Naive B cell (primary cell): ENCODE data around the gene C8G. TPM values are rescaled to one million over a fixed set of nuclear protein-coding genes. Genes with fewer than 3 reads are reported as not detected.

Experiments
- ATAC-seq, 2 donors: fragments of 150-1000 bp; cut with Tn5 transposase; 2 replicates each; pipeline ENCODE4 v1.10.0; 2021; ENCODE audit warnings: low read depth in 2 of 2, mild to moderate bottlenecking in 2 of 2, moderate library complexity in 2 of 2
- DNase-seq: peaks from one replicate; pipeline ENCODE4 v3.0.0; 2022
- H3K27ac Mint-ChIP-seq, 6 donors: one replicate each; pipeline ENCODE4 v1.8.0; 2020 to 2022; ENCODE audit warnings: mild to moderate bottlenecking in 6 of 6, mixed read lengths in 6 of 6, moderate library complexity in 5 of 6, inconsistent platforms in 2 of 6
- H3K27me3 Mint-ChIP-seq, 3 donors: one replicate each; pipeline ENCODE4 v1.8.0; 2021 to 2022; ENCODE audit warnings: mixed read lengths in 3 of 3, mild to moderate bottlenecking in 1 of 3
- H3K36me3 Mint-ChIP-seq, 2 donors: one replicate each; pipeline ENCODE4 v1.8.0; 2020 to 2022; ENCODE audit warnings: mixed read lengths in 2 of 2, inconsistent platforms in 1 of 2, mild to moderate bottlenecking in 1 of 2
- H3K4me1 Mint-ChIP-seq, 3 donors: one replicate each; pipeline ENCODE4 v1.8.0; 2020 to 2022; ENCODE audit warnings: mixed read lengths in 3 of 3, inconsistent platforms in 1 of 3, mild to moderate bottlenecking in 1 of 3, moderate library complexity in 1 of 3
- H3K4me3 Mint-ChIP-seq, 8 donors: one replicate each; pipeline ENCODE4 v1.8.0; 2020 to 2022; ENCODE audit warnings: mild to moderate bottlenecking in 8 of 8, mixed read lengths in 8 of 8, moderate library complexity in 8 of 8, inconsistent platforms in 2 of 8
- H3K9me3 Mint-ChIP-seq, 7 donors: one replicate each; pipeline ENCODE4 v1.8.0; 2020 to 2022; ENCODE audit warnings: mixed read lengths in 7 of 7, mild to moderate bottlenecking in 5 of 7, inconsistent platforms in 2 of 7, moderate library complexity in 1 of 7
- polyA plus RNA-seq, 6 donors: library from polyadenylated mRNA; unstranded; fragments of 300-500 nt; fragmentation: Illumina TruSeq; gene quantifications; one replicate each; pipeline ENCODE4 v1.2.3, GENCODE V29; 2021; ENCODE audit warnings: low read depth in 6 of 6

C8G gene
- polyA plus RNA-seq, 6 donors from 2014 or later = not detected

DNA sequence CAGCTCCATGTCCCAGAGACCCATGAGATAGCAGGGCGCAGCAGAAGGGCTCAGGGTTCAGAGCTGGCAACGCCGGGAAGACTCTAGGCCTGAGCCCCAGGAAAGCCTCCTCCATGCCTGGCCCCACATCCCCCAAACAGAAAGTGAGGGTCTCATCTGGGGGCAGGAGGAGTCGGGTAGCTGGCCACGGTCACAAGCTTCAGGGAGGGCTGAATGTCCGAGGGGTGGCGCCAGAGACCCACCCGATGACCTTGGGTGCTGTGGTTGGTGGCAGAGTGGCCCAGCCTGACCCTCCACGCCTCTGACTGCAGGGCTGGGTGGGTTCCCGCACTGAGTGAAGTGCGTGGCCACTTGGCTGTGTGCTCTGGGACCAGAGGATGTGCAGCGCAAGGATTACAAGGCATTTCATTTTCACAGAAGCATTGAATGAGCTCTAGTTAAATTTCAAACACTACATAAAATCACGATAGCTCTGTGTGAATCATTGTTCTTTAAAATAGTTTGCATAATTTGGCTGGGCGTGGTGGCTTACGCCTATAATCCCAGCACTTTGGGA lies 3.0 kb downstream of the C8G start:
- peaks cover 8 to 20% (median 10%) of the 10 kb centered on the region in 3 donors for H3K4me1 Mint-ChIP-seq
- H3K27ac Mint-ChIP-seq = peak overlapping the region in 2 of 6 donors; percentile 57 to 90
- ATAC-seq (no peak), DNase-seq (no peak)
- H3K9me3 Mint-ChIP-seq = no peaks in the 10 kb centered on the region
- peak overlapping the region; percentile 47 to 88 (median 80) for H3K4me3 Mint-ChIP-seq
- no peaks in the 10 kb centered on the region for H3K27me3 Mint-ChIP-seq
- no peaks in the 10 kb centered on the region for H3K36me3 Mint-ChIP-seq

DNA sequence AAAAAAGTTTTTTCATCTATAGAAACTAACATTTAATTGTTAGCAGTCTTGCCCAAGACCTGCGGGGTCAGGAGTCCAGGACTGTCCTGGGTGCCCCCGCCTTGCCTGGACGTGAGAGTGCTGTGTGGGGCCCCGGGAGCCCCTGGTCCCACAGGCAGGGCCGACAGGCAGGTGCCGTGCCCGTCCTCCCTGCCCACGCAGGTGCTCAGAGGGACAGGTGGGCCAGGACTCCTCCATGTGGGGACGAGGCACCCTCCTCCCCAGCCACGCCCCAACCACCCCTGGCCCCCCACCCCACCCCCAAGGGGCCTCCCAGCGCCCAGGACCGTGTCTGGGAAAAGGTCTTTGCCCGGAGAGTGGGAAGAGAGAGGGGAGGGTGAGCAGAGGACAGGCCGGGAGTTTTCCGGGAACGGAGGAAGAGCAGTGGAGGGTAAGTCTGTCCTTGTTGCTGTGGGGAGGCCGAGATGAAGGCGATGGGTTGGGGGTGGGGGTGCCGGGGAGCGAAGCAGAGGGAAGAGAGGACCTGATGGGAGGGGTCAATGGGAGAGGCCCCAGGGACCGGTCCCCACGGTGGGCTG lies 4.3 kb downstream of the C8G start:
- H3K4me1 Mint-ChIP-seq = peaks cover 6 to 20% (median 8%) of the 10 kb centered on the region in 3 donors
- ATAC-seq (no peak), DNase-seq (no peak)
- H3K27me3 Mint-ChIP-seq = no peaks in the 10 kb centered on the region
- peak overlapping the region in 4 of 6 donors; percentile 59 to 89 (median 83) for H3K27ac Mint-ChIP-seq
- peak overlapping the region; percentile 75 to 93 (median 84) for H3K4me3 Mint-ChIP-seq
- H3K36me3 Mint-ChIP-seq = no peaks in the 10 kb centered on the region
- H3K9me3 Mint-ChIP-seq = no peaks in the 10 kb centered on the region

GRCh38 chr9:136949817-136950655 lies 5.0 kb downstream of the C8G start:
- peak overlapping the region in 5 of 6 donors; percentile 47 to 89 (median 82) for H3K27ac Mint-ChIP-seq
- peak; percentile 97 to 98 for ATAC-seq
- peak; percentile 95 for DNase-seq

GRCh38 chr9:136950656-136951276 lies 5.7 kb downstream of the C8G start:
- Mint-ChIP-seq H3K27ac (no peak overlapping the region), H3K9me3 (no peaks in the 10 kb centered on the region), H3K4me1 (peaks cover 2 to 14% (median 4%) of the 10 kb centered on the region in 3 donors), H3K27me3 (peaks cover 0 to 11% (median 0%) of the 10 kb centered on the region in 3 donors), H3K4me3 (peak overlapping the region; percentile 80 to 92 (median 87)), H3K36me3 (no peaks in the 10 kb centered on the region)
- ATAC-seq = no peak
- DNase-seq = no peak

More at GRCh38 chr9:136949817-136950655, 5.0 kb downstream of the C8G start:
- Mint-ChIP-seq H3K4me1 (peaks cover 2 to 14% (median 4%) of the 10 kb centered on the region in 3 donors), H3K4me3 (peak overlapping the region; percentile 80 to 93 (median 87)), H3K36me3 (no peaks in the 10 kb centered on the region), H3K9me3 (no peaks in the 10 kb centered on the region), H3K27me3 (peaks cover 0 to 6% (median 0%) of the 10 kb centered on the region in 3 donors)

GRCh38 chr9:136951541-136952320 lies 6.7 kb downstream of the C8G start, which contains the start of gene LCN12:
LCN12 (plus strand) TSS chr9:136952273; CDS start chr9:136952328, 55 bp downstream.
- Mint-ChIP-seq H3K27me3 (peaks cover 3 to 11% (median 6%) of the 10 kb centered on the region in 3 donors), H3K9me3 (peaks cover 0 to 4% (median 0%) of the 10 kb centered on the region in 7 donors), H3K4me1 (peaks cover 2 to 14% (median 10%) of the 10 kb centered on the region in 3 donors), H3K4me3 (peak within 1 kb of the TSS in 5 of 8 donors; percentile 9 to 88 (median 29)), H3K27ac (no peak within 1 kb of the TSS), H3K36me3 (peaks cover 0 to 6% of the 10 kb centered on the region in 2 donors)
- DNase-seq = no peak
- no peak for ATAC-seq

DNA sequence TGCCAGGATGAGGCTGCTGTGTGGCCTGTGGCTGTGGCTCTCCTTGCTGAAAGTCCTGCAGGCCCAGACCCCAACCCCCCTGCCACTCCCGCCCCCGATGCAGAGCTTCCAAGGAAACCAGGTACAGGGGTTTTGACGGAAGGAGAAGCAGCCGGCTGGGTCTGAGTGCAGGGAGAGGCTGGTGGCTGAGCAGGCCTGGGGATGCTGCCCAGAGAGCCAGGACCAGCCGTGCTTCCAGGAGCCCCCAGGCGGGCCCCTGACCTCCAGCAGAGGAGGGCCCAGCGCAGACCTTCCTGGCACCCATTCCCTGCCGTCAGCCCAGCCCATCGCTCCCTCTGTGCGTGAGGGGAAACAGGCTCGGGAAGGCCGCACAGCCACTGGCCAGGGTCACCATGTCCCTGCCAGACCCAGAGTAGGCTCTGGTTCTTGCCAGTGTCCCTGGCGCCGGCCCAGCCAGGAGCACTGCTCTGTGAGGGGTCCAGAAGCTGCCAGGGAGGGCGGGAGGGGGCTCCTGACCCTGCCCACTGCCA lies 7.3 kb downstream of the C8G start:
- no peak overlapping the region for H3K27ac Mint-ChIP-seq
- H3K4me3 Mint-ChIP-seq = no peak overlapping the region
- ATAC-seq (no peak), DNase-seq (no peak)
- peaks cover 0 to 7% (median 0%) of the 10 kb centered on the region in 7 donors for H3K9me3 Mint-ChIP-seq
- H3K36me3 Mint-ChIP-seq = peaks cover 0 to 9% of the 10 kb centered on the region in 2 donors
- H3K4me1 Mint-ChIP-seq = peaks cover 2 to 14% (median 12%) of the 10 kb centered on the region in 3 donors
- peaks cover 4 to 11% (median 10%) of the 10 kb centered on the region in 3 donors for H3K27me3 Mint-ChIP-seq

- peak overlapping the region in 1 of 8 donors; percentile 27 for H3K4me3 Mint-ChIP-seq
- ATAC-seq (no peak), DNase-seq (no peak)
- peaks cover 2 to 14% (median 12%) of the 10 kb centered on the region in 3 donors for H3K4me1 Mint-ChIP-seq
- H3K27ac Mint-ChIP-seq = no peak overlapping the region
- H3K27me3 Mint-ChIP-seq = peaks cover 4 to 11% (median 10%) of the 10 kb centered on the region in 3 donors
- H3K9me3 Mint-ChIP-seq = peaks cover 0 to 7% (median 0%) of the 10 kb centered on the region in 7 donors
- H3K36me3 Mint-ChIP-seq = peaks cover 0 to 9% of the 10 kb centered on the region in 2 donors
These were observed 8.1 kb downstream of the C8G start for GRCh38 chr9:136952876-136953770.

DNA sequence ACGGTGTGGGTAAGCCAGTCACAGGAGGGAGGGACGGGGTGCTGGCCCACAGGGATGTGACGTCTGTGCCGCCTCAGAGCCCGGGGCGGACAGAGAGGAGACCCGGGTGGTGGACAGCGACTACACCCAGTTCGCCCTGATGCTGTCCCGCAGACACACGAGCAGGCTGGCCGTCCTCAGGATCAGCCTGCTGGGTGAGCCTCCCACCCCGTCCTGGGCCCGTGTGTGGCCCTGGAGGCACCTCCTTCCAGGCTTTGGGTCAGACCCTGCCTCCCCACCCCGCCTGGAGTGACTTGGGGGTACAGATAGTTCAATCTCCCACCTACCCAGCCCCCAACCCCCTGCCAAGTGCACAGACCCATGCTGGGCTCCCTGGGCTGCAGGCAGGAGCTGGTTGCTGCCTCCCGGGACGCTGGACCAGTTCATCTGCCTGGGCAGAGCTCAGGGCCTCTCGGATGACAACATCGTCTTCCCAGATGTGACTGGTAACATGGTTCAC lies 8.8 kb downstream of the C8G start:
- no peak for ATAC-seq
- DNase-seq = no peak
- Mint-ChIP-seq H3K4me1 (peaks cover 2 to 14% (median 12%) of the 10 kb centered on the region in 3 donors), H3K27ac (no peak overlapping the region), H3K36me3 (peaks cover 0 to 9% of the 10 kb centered on the region in 2 donors), H3K9me3 (peaks cover 0 to 7% (median 0%) of the 10 kb centered on the region in 7 donors), H3K4me3 (no peak overlapping the region), H3K27me3 (peaks cover 4 to 11% (median 10%) of the 10 kb centered on the region in 3 donors)

DNA sequence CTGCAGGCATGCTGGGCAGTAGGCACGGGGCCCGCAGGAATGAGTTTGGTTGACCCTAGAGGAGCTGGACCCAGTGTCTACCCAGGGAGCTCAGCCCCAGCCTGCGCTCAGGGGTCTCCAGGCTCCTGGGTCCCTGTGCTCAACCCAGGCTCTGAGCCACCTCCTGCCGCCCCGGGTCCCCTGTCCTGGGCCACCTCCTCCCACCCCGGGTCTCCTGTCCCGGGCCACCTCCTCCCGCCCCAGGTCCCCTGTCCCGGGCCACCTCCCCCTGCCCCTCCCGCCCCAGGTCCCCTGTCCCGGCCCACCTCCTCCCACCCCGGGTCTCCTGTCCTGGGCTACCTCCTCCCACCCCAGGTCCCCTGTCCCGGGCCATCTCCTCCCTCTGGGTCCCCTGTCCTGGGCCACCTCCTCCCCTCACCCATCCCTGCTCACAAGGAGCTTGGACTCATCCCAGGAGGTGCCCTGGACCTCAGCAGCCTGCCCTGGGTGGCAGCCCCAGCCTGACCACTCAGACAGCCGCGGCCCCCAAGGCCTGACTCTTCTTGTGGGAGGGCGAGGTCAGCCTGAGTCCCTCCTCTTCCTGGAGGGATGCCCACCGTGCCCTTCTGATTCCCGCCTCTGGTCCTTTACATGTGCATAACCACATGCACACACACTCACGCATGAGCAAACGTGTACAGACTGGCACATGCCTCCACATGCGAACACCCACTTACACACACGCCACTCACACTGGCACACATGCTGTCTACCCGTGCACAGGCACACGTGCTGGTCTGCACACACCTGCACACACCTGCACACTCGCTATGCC lies 9.4 kb downstream of the C8G start:
- ATAC-seq = no peak
- H3K27me3 Mint-ChIP-seq = peaks cover 4 to 11% (median 10%) of the 10 kb centered on the region in 3 donors
- peaks cover 0 to 7% (median 0%) of the 10 kb centered on the region in 7 donors for H3K9me3 Mint-ChIP-seq
- no peak overlapping the region for H3K4me3 Mint-ChIP-seq
- peaks cover 0 to 12% (median 12%) of the 10 kb centered on the region in 3 donors for H3K4me1 Mint-ChIP-seq
- no peak for DNase-seq
- H3K36me3 Mint-ChIP-seq = peaks cover 0 to 9% of the 10 kb centered on the region in 2 donors
- peak overlapping the region in 1 of 6 donors; percentile 69 for H3K27ac Mint-ChIP-seq

- Mint-ChIP-seq H3K36me3 (peaks cover 0 to 9% of the 10 kb centered on the region in 2 donors), H3K27ac (peak overlapping the region in 2 of 6 donors; percentile 69 to 70), H3K4me3 (no peak overlapping the region), H3K9me3 (peaks cover 0 to 7% (median 0%) of the 10 kb centered on the region in 7 donors), H3K27me3 (peaks cover 4 to 11% (median 10%) of the 10 kb centered on the region in 3 donors), H3K4me1 (peaks cover 0 to 8% (median 3%) of the 10 kb centered on the region in 3 donors)
- ATAC-seq (no peak), DNase-seq (no peak)
These were observed 10.3 kb downstream of the C8G start for GRCh38 chr9:136955202-136955942.
